Neural cell (in vitro differentiated cells): Measurements from ENCODE around the gene DNAH8. TPM values are rescaled to one million over a fixed set of nuclear protein-coding genes. Genes with fewer than 3 reads are reported as not detected.

ENCODE experiments used
- H2AFZ ChIP-seq: fragments of 200-600, 300-800 bp; sonication (generic), shearing (Covaris generic); 2 replicates; pipeline ENCODE4 v1.6.0; 2014; ENCODE audit warnings: low read depth, mild to moderate bottlenecking, antibody characterized with exemption, low read length, moderate library complexity
- H3F3A ChIP-seq: fragments of 200-600 bp; shearing (Covaris generic); 2 replicates; pipeline ENCODE4 v1.6.1; 2016; ENCODE audit warnings: mild to moderate bottlenecking, moderate library complexity, mixed read lengths, antibody characterized with exemption, low read length; ENCODE audit not compliant: insufficient read depth, poor library complexity, severe bottlenecking
- H3K27ac ChIP-seq: fragments of 200-600, 300-800 bp; sonication (generic), shearing (Covaris generic); 2 replicates; pipeline ENCODE4 v1.5.1; 2014; ENCODE audit warnings: mild to moderate bottlenecking, low read length, moderate library complexity
- H3K27me3 ChIP-seq: fragments of 300-800, 200-600 bp; sonication (generic), shearing (Covaris generic); 2 replicates; pipeline ENCODE4 v1.6.0; 2014; ENCODE audit warnings: mild to moderate bottlenecking, low read depth, low read length, moderate library complexity; ENCODE audit not compliant: insufficient read depth
- H3K36me3 ChIP-seq: fragments of 300-800, 200-600 bp; sonication (generic), shearing (Covaris generic); 2 replicates; pipeline ENCODE4 v1.5.1; 2014; ENCODE audit warnings: mild to moderate bottlenecking, antibody characterized with exemption, low read length, moderate library complexity; ENCODE audit not compliant: insufficient read depth
- H3K4me2 ChIP-seq: fragments of 300-800, 200-600 bp; sonication (generic), shearing (Covaris generic); 2 replicates; pipeline ENCODE4 v1.6.0; 2014; ENCODE audit warnings: mild to moderate bottlenecking, low read length
- H3K4me3 ChIP-seq: fragments of 300-800, 200-600 bp; sonication (generic), shearing (Covaris generic); 2 replicates; pipeline ENCODE4 v1.5.1; 2014; ENCODE audit warnings: mild to moderate bottlenecking, low read length, moderate library complexity
- H3K79me2 ChIP-seq: fragments of 200-600 bp; shearing (Covaris generic); replicated peaks from 2 replicates; pipeline ENCODE4 v1.6.0; 2014; ENCODE audit warnings: mild to moderate bottlenecking, low read length, moderate library complexity; ENCODE audit not compliant: insufficient read depth
- H3K9ac ChIP-seq: fragments of 300-800, 200-600 bp; sonication (generic), shearing (Covaris generic); 2 replicates; pipeline ENCODE4 v1.6.1; 2016; ENCODE audit warnings: mild to moderate bottlenecking, low read length, mixed read lengths
- H3K9me2 ChIP-seq: fragments of 200-600 bp; shearing (Covaris generic); 2 replicates; pipeline ENCODE4 v1.6.1; 2016; ENCODE audit warnings: mild to moderate bottlenecking, low read length, mixed read lengths; ENCODE audit not compliant: insufficient read depth
- H3K9me3 ChIP-seq: fragments of 200-600, 300-800 bp; sonication (generic), shearing (Covaris generic); 2 replicates; pipeline ENCODE4 v1.6.1; 2016; ENCODE audit warnings: mild to moderate bottlenecking, mixed run types, low read length, moderate library complexity, mixed read lengths
- H4K20me1 ChIP-seq: fragments of 200-600 bp; shearing (Covaris generic); 2 replicates; pipeline ENCODE4 v1.6.1; 2016; ENCODE audit warnings: mild to moderate bottlenecking, mixed run types; ENCODE audit not compliant: insufficient read depth
- CTCF ChIP-seq: fragments of 450-650 bp; IDR thresholded peaks from 2 replicates; pipeline ENCODE4 v1.5.1; 2014; ENCODE audit warnings: antibody characterized with exemption, mild to moderate bottlenecking, moderate library complexity; ENCODE audit not compliant: poor library complexity, severe bottlenecking
- EP300 ChIP-seq: fragments of 450-650 bp; conservative IDR thresholded peaks from 2 replicates; pipeline ENCODE4 v1.6.1; 2014; ENCODE audit warnings: antibody characterized with exemption, mild to moderate bottlenecking, moderate library complexity; ENCODE audit not compliant: poor library complexity, severe bottlenecking
- EZH2 ChIP-seq: fragments of 200-600, 300-800 bp; shearing (Covaris generic), sonication (generic); IDR thresholded peaks from 2 replicates; pipeline ENCODE4 v1.6.1; 2014; ENCODE audit warnings: antibody characterized with exemption, low read length, borderline replicate concordance, mild to moderate bottlenecking; ENCODE audit not compliant: insufficient read depth, poor library complexity, severe bottlenecking
- MXI1 ChIP-seq: fragments of 450-650 bp; conservative IDR thresholded peaks from 2 replicates; pipeline ENCODE4 v1.6.1; 2014; ENCODE audit warnings: antibody characterized with exemption, mild to moderate bottlenecking; ENCODE audit not compliant: poor library complexity, severe bottlenecking
- POLR2AphosphoS5 ChIP-seq: IDR thresholded peaks from 2 replicates; pipeline ENCODE4 v1.6.1; 2012
- RAD21 ChIP-seq: fragments of 450-650 bp; conservative IDR thresholded peaks from 2 replicates; pipeline ENCODE4 v1.6.1; 2014; ENCODE audit warnings: antibody characterized with exemption, mild to moderate bottlenecking, moderate library complexity
- REST ChIP-seq: IDR thresholded peaks from 2 replicates; pipeline ENCODE4 v1.6.1; 2012; ENCODE audit warnings: borderline replicate concordance
- SMC3 ChIP-seq: fragments of 450-650 bp; conservative IDR thresholded peaks from 2 replicates; pipeline ENCODE4 v1.6.1; 2014; ENCODE audit warnings: antibody characterized with exemption, mild to moderate bottlenecking, moderate library complexity; ENCODE audit not compliant: poor library complexity
- TAF1 ChIP-seq: IDR thresholded peaks from 2 replicates; pipeline ENCODE4 v1.6.1; 2012; ENCODE audit warnings: low read depth
- polyA plus RNA-seq: library from polyadenylated mRNA; depleted of rRNA; stranded (reverse); fragments of >200 nt; gene quantifications from 2 replicates; pipeline ENCODE4 v1.2.3, GENCODE V29; 2014

DNAH8 gene
- polyA plus RNA-seq, 1 donor from 2014 or later = 0.07 TPM

- no peaks in the 10 kb centered on the region for H3K36me3 ChIP-seq
- H3K79me2 ChIP-seq = no peaks in the 10 kb centered on the region
- no peaks in the 10 kb centered on the region for H4K20me1 ChIP-seq
- no peaks in the 10 kb centered on the region for H3K27me3 ChIP-seq
- H2AFZ ChIP-seq = no peak overlapping the region
- TF ChIP-seq RAD21 (no peak), MXI1 (no peak), TAF1 (no peak), EP300 (no peak), POLR2AphosphoS5 (no peak), REST (no peak), EZH2 (no peak), SMC3 (no peak), CTCF (no peak)
- no peak overlapping the region for H3K27ac ChIP-seq
- no peaks in the 10 kb centered on the region for H3F3A ChIP-seq
- no peak overlapping the region for H3K9ac ChIP-seq
- H3K4me3 ChIP-seq = no peak overlapping the region
- no peak overlapping the region for H3K4me2 ChIP-seq
- no peaks in the 10 kb centered on the region for H3K9me3 ChIP-seq
- no peaks in the 10 kb centered on the region for H3K9me2 ChIP-seq
These were observed 288.0 kb downstream of the DNAH8 start for GRCh38 chr6:39003072-39003471.

- Histone ChIP-seq H3K9me2 (no peaks in the 10 kb centered on the region), H3K27me3 (no peaks in the 10 kb centered on the region)
- TF ChIP-seq EP300 = no peak
- TF ChIP-seq SMC3 = no peak
- no peak for TF ChIP-seq EZH2
- TF ChIP-seq TAF1 = no peak
- no peak for TF ChIP-seq POLR2AphosphoS5
- no peak for TF ChIP-seq MXI1
- no peak for TF ChIP-seq RAD21
- no peak for TF ChIP-seq REST
- no peak for TF ChIP-seq CTCF
These were observed 288.4 kb downstream of the DNAH8 start for GRCh38 chr6:39003492-39003891.

More at GRCh38 chr6:39003492-39003891, 288.4 kb downstream of the DNAH8 start:
- Histone ChIP-seq H3K27ac (no peak overlapping the region), H3F3A (no peaks in the 10 kb centered on the region), H3K36me3 (no peaks in the 10 kb centered on the region), H2AFZ (no peak overlapping the region), H3K9me3 (no peaks in the 10 kb centered on the region), H3K79me2 (no peaks in the 10 kb centered on the region), H3K9ac (no peak overlapping the region), H4K20me1 (no peaks in the 10 kb centered on the region), H3K4me3 (no peak overlapping the region), H3K4me2 (no peak overlapping the region)
